Measurements from ENCODE around the gene KRTAP10-4.
"Not testable (repeated sequence)": the region's sequence is repeated elsewhere in the genome, so short reads cannot be mapped to it uniquely, and the experiment has no call there.

Gene KRTAP10-4

DNA sequence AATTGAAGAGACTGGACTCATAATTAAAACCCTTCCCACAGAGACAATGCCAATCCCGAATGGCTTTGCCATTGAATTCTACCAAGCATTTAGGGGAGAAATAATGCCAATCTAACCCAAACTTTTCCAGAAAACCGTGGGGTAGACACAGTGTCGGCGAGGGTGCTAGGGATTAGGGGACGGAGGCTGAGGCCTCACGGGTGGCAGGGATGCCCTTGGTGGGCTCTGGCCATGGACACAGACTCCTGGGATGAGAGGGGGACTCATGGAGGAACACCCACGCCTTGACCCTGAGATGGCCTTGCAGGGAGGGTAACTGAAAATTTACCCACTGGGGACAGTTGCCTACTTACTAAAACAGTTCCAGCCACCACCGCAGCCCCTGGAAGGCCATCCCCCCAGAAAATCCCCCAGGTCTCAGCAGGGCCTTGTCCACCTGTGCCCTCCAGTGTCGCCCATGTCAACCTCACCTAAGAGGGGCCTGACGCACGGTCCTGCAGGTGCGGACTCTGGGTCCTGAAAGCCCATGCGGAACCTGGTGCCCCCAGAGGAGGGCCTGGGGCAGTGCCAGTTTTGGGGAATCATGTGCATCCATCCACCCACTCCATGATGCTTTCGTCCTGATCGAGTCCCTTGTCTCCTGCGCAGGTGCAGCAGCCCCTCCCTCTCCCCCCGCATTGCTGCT is 5.0 kb downstream of the KRTAP10-4 start:
- Histone ChIP-seq H3K36me3 (ENCODE audit: insufficient read depth, low read length) (no peaks in the 10 kb centered on the region), H3K27me3 (ENCODE audit: control insufficient read depth, insufficient read depth, low read length) (peaks cover 11% of the 10 kb centered on the region), H3K4me2 (ENCODE audit: low read length) (no peak overlapping the region), H3K4me1 (ENCODE audit: control insufficient read depth, insufficient read depth, low read length) (no peaks in the 10 kb centered on the region), H3K4me3 (ENCODE audit: low read length) (no peak overlapping the region), H3K9ac (ENCODE audit: low read depth, low read length) (no peak overlapping the region), H3K9me3 (replicated peaks; ENCODE audit: low read length) (peaks cover 4% of the 10 kb centered on the region)

DNA sequence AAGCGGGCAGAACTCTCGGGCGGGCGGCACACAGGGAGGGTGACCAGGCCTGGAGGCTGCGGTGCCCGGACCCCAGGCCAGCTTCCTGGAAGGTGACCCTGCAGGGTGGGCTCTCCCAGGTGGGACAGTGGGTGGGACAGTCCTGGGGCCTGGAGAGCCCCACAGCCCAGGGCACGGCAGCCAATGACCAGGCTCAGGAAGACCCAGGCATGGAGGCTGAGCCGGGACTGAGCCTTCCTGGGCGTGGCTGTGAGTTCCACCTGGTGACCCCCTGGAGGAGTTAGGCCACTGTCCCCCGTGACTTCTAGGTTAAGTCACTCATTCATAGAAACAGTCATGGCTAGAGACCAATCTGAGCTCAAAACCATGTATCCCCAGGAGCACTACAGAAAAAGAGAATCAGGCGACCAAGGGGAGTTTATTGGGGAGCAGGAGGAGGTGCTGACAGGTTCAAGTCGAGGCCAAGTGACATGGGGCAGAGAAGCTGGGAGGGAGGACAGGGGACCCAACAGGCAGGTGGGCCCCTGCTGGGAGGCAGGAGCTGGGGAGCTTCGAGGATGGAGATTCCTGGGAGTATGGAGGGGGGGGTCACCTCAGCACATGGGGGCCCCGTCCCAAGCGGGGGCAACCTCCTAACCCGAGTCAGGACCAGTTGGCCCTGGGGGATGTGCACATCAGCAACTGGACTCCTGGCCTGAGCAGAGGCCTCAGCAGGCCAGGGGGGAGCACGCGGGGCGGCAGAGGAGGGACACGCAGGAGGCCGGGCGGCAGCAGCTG is 5.7 kb downstream of the KRTAP10-4 start:
- Histone ChIP-seq H3K9ac (ENCODE audit: low read depth, low read length) (no peak overlapping the region), H3K4me1 (ENCODE audit: control insufficient read depth, insufficient read depth, low read length) (no peaks in the 10 kb centered on the region), H3K4me3 (ENCODE audit: low read length) (no peak overlapping the region), H3K36me3 (ENCODE audit: insufficient read depth, low read length) (no peaks in the 10 kb centered on the region), H3K4me2 (ENCODE audit: low read length) (no peak overlapping the region), H3K9me3 (replicated peaks; ENCODE audit: low read length) (peaks cover 4% of the 10 kb centered on the region), H3K27me3 (ENCODE audit: control insufficient read depth, insufficient read depth, low read length) (peaks cover 14% of the 10 kb centered on the region)

DNA sequence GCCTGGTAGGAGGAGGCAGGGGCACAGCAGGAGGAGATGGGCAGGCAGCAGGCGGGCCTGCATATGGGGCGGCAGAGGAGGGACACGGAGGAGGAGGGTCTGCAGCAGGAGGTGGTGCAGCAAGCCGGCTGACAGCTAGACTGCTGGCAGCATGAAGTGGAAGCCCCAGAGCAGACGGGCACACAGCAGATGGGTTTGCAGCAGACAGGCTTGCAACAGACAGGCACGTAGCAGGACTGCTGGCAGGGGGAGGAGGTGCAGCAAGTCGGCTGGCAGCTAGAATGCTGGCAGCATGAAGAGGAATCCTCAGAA is 6.3 kb downstream of the KRTAP10-4 start:
- Histone ChIP-seq H3K4me1 (ENCODE audit: control insufficient read depth, insufficient read depth, low read length) (no peaks in the 10 kb centered on the region), H3K4me3 (ENCODE audit: low read length) (no peak overlapping the region), H3K27me3 (ENCODE audit: control insufficient read depth, insufficient read depth, low read length) (peaks cover 17% of the 10 kb centered on the region), H3K9me3 (replicated peaks; ENCODE audit: low read length) (peaks cover 4% of the 10 kb centered on the region), H3K9ac (ENCODE audit: low read depth, low read length) (no peak overlapping the region), H3K36me3 (ENCODE audit: insufficient read depth, low read length) (no peaks in the 10 kb centered on the region), H3K4me2 (ENCODE audit: low read length) (no peak overlapping the region)

DNA sequence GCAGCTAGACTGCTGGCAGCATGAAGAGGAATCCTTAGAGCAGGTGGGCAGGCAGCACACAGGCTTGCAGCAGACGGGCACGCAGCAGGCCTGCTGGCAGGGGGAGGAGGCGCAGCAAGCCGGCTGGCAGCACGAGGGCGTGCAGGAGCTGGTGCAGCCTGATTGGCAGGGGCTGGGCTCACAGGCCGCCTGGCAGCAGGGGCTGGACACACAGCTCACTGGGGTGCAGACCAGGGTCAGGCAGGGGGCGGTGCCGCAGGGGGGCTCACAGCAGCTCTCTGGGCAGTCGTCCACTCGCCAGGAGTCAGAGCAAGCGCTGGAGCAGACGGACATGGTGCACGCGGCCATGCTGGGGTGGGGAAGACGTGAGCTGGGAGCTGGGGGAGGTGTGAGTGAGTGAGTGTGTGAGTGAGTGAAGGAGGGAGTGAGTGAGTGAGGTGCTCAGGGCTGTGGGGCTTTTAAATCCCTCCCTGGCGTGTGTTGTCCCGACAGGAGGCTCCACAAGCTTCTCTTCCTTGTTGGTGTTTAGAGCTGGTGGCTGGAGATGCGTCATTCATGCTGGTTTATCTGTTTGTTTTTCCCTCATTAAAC is 6.8 kb downstream of the KRTAP10-4 start, which contains the start of gene KRTAP10-5:
Gene KRTAP10-5, minus strand, starts transcription at position 374 of the 591 bp plus-strand sequence. Its CDS starts 26 bp downstream, at position 348.
- H3K4me3 ChIP-seq (ENCODE audit: low read length); H3K9ac ChIP-seq (ENCODE audit: low read depth, low read length); H3K4me2 ChIP-seq (ENCODE audit: low read length); H3K36me3 ChIP-seq (ENCODE audit: insufficient read depth, low read length); H3K9me3 ChIP-seq (replicated peaks; ENCODE audit: low read length); H3K4me1 ChIP-seq (ENCODE audit: control insufficient read depth, insufficient read depth, low read length): not testable (repeated sequence)
- peaks cover 16% of the 10 kb centered on the region for H3K27me3 ChIP-seq (ENCODE audit: control insufficient read depth, insufficient read depth, low read length)

DNA sequence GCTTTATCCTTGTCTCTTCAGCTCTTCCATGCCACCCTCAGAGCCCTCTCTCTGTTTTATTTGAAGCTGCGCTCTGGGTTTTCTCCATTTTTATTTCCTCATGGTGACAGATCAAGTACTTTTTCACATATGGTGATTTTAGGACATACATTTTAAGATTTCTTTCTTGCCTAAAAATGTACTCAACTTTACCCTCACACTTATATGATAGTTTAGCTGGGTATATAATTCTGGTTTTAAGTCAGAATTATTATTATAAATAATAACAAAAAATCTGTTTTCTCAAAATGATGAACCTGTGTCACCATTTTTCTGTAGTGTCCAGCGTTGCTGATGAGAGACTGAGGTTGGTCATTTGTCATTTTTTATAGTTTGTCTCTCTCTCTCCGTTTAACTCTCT is 7.6 kb downstream of the KRTAP10-4 start:
- no peak overlapping the region for H3K9ac ChIP-seq (ENCODE audit: low read depth, low read length)
- H3K9me3 ChIP-seq (replicated peaks; ENCODE audit: low read length), result peaks cover 4% of the 10 kb centered on the region
- H3K4me2 ChIP-seq (ENCODE audit: low read length), result no peak overlapping the region
- H3K4me3 ChIP-seq (ENCODE audit: low read length), result no peak overlapping the region
- H3K36me3 ChIP-seq (ENCODE audit: insufficient read depth, low read length), result no peaks in the 10 kb centered on the region
- H3K27me3 ChIP-seq (ENCODE audit: control insufficient read depth, insufficient read depth, low read length), result peaks cover 24% of the 10 kb centered on the region
- H3K4me1 ChIP-seq (ENCODE audit: control insufficient read depth, insufficient read depth, low read length), result no peaks in the 10 kb centered on the region

DNA sequence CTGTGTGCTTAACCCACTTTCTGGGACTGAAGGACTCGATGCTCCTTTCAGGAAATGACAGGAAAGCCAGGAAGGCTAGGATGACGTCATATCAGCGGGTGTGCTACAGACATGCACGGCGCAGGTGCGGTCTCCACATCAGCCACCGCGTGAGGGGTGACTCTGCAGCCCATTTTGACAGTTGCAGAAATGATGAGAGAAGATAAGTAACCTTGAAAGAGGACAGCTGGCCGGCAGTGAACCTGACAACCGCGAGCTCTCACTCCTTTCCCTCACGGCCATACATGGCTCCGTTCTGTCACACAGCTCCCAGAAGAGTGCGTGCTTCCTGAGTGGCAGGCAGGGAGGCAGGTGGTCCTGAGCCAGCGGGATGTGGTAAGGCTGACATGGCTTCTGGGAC is 8.5 kb downstream of the KRTAP10-4 start:
- H3K27me3 ChIP-seq (ENCODE audit: control insufficient read depth, insufficient read depth, low read length), result peaks cover 24% of the 10 kb centered on the region
- no peak overlapping the region for H3K4me2 ChIP-seq (ENCODE audit: low read length)
- no peaks in the 10 kb centered on the region for H3K36me3 ChIP-seq (ENCODE audit: insufficient read depth, low read length)
- no peaks in the 10 kb centered on the region for H3K4me1 ChIP-seq (ENCODE audit: control insufficient read depth, insufficient read depth, low read length)
- peaks cover 4% of the 10 kb centered on the region for H3K9me3 ChIP-seq (replicated peaks; ENCODE audit: low read length)
- H3K4me3 ChIP-seq (ENCODE audit: low read length), result no peak overlapping the region
- no peak overlapping the region for H3K9ac ChIP-seq (ENCODE audit: low read depth, low read length)

DNA sequence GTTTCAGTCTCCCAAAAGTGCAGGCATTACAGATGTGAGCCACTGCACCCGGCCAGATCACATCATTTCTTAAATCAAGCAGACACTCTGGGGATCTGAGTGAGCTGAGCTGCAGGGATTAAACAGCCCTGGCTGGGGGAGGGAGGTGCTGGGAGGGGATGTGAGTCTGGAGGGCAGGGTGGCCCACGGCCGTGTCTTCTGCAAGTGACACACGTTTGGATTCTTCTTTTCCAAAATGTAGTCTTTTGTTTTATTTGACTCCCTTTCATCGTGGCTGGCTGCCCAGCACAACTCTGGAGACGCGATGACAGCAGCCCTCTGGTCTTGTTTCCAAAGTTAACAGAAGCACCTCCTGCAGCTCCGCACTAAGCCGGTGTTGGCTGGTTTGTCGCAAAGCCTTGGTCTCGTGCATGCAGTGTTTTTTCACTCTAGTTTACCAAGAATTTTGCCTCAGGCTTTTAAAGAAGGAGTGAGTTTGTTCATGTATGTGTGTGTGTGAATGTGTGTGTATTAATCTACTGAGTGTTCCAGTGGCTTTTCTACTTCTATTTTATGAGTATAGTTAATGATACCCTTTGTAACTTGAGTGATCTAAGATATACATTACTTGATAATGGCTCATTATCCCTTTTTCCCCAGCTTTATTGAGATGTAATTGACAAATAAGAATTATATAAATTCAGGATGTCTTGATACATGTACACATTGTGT is 9.7 kb downstream of the KRTAP10-4 start:
- Histone ChIP-seq H3K4me1 (ENCODE audit: control insufficient read depth, insufficient read depth, low read length) (no peaks in the 10 kb centered on the region), H3K4me2 (ENCODE audit: low read length) (no peak overlapping the region), H3K4me3 (ENCODE audit: low read length) (no peak overlapping the region), H3K9ac (ENCODE audit: low read depth, low read length) (no peak overlapping the region), H3K9me3 (replicated peaks; ENCODE audit: low read length) (peaks cover 4% of the 10 kb centered on the region), H3K36me3 (ENCODE audit: insufficient read depth, low read length) (no peaks in the 10 kb centered on the region), H3K27me3 (ENCODE audit: control insufficient read depth, insufficient read depth, low read length) (peaks cover 24% of the 10 kb centered on the region)

DNA sequence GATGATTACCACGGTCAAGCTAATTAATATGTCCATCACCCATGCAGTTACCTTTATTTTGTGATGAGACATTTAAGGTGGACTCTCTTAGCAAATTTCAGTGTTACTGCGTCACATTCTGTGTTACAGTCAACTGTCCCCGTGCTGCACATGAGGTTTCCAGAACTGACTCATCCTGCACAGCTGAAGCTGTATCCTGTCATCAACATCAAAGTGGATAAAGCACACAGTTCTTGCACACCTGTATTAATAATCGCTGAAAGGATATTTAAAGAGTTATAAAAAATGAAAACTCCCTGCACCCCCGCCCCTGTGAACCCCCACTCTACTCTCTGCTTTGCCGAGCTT is 10.2 kb downstream of the KRTAP10-4 start:
- Histone ChIP-seq H3K4me1 (ENCODE audit: control insufficient read depth, insufficient read depth, low read length) (no peaks in the 10 kb centered on the region), H3K36me3 (ENCODE audit: insufficient read depth, low read length) (no peaks in the 10 kb centered on the region), H3K27me3 (ENCODE audit: control insufficient read depth, insufficient read depth, low read length) (peaks cover 24% of the 10 kb centered on the region), H3K9ac (ENCODE audit: low read depth, low read length) (no peak overlapping the region), H3K4me2 (ENCODE audit: low read length) (no peak overlapping the region), H3K4me3 (ENCODE audit: low read length) (no peak overlapping the region), H3K9me3 (replicated peaks; ENCODE audit: low read length) (peaks cover 4% of the 10 kb centered on the region)

DNA sequence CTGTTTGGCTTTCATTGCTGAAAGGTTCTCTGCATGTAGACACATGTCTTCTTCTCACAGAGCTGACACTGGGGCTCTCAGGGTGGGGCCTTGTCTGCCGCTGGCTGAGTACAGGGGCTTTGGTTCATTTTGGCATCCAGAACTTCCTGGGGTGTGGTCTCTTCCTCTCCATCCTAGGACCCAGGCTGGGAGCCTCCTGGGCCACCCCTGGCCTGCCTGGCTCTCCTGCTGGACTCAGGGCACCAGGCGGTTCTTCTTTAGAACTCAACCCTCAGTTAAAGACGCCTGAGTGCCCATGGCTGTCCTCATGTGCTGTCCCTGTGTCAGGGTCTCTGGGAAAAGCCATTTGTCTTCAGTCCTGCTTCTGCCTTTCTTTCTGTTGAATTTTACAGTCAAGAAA is 12.4 kb downstream of the KRTAP10-4 start:
- no peaks in the 10 kb centered on the region for H3K4me1 ChIP-seq (ENCODE audit: control insufficient read depth, insufficient read depth, low read length)
- H3K4me3 ChIP-seq (ENCODE audit: low read length), result no peak overlapping the region
- H3K9ac ChIP-seq (ENCODE audit: low read depth, low read length), result no peak overlapping the region
- H3K36me3 ChIP-seq (ENCODE audit: insufficient read depth, low read length), result no peaks in the 10 kb centered on the region
- peaks cover 4% of the 10 kb centered on the region for H3K9me3 ChIP-seq (replicated peaks; ENCODE audit: low read length)
- H3K27me3 ChIP-seq (ENCODE audit: control insufficient read depth, insufficient read depth, low read length), result peaks cover 32% of the 10 kb centered on the region
- H3K4me2 ChIP-seq (ENCODE audit: low read length), result no peak overlapping the region

DNA sequence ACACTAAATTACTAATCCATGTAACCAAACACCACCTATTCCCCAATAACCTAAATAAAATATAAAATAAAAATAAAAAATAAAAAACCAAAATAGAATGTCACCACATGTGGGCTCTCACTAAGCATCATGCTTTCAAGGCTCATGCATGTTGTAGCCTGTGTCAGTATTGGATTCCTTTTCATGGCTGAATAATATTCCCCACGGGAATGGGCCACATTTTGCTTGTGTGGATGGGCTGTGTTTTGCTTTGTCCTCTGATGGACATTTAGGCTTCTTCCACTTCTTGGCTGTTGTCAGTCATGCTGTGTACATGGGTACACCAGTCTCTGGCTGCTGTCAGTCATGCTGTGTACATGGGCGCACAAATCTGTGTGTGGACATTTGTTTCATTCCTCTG is 15.6 kb downstream of the KRTAP10-4 start:
- peaks cover 55% of the 10 kb centered on the region for H3K27me3 ChIP-seq (ENCODE audit: control insufficient read depth, insufficient read depth, low read length)

DNA sequence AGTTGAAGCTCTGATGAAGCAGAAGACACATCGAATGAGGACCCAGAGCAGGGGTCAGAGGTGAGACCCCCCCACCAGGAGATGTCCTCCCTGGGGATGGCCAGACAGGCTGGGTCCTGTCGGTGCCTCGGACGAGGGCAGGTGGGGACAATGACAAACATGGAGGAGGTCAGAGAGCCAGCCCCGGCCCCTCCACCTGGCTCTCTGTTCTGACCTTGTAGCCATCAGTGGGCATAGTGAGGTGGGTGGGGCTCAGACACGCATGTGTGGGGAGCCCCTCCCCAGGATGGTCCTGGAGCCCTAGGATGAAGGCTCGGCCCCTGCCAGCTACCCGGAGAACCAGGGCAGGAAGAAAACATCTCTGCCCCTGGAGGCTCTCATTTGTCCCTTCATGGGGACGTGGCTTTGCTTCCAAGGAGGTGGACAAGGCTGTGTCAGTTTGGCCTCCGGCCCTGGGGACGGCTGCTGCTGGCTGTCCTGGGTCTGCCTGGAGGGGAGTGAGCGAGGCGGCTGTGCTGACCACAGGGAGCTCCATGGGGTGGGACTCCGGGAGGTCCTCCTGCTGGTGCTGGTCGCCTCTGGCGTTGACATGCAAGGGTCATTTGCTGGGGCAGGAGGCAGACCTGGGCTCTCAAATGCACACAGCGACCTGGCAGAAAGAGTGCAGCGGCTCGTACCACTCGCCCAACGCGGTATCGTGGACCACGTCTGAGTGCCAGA is 16.2 kb downstream of the KRTAP10-4 start:
- no peak overlapping the region for H3K4me3 ChIP-seq (ENCODE audit: low read length)
- H3K27me3 ChIP-seq (ENCODE audit: control insufficient read depth, insufficient read depth, low read length), result peaks cover 54% of the 10 kb centered on the region
- H3K4me1 ChIP-seq (ENCODE audit: control insufficient read depth, insufficient read depth, low read length), result peaks cover 5% of the 10 kb centered on the region
- no peak overlapping the region for H3K4me2 ChIP-seq (ENCODE audit: low read length)
- H3K36me3 ChIP-seq (ENCODE audit: insufficient read depth, low read length), result no peaks in the 10 kb centered on the region
- H3K9ac ChIP-seq (ENCODE audit: low read depth, low read length), result no peak overlapping the region
- H3K9me3 ChIP-seq (replicated peaks; ENCODE audit: low read length), result no peaks in the 10 kb centered on the region

More for the DNA sequence above, 15.6 kb downstream of the KRTAP10-4 start:
- Histone ChIP-seq H3K4me2 (ENCODE audit: low read length) (no peak overlapping the region), H3K9me3 (replicated peaks; ENCODE audit: low read length) (no peaks in the 10 kb centered on the region), H3K4me1 (ENCODE audit: control insufficient read depth, insufficient read depth, low read length) (peaks cover 5% of the 10 kb centered on the region), H3K4me3 (ENCODE audit: low read length) (no peak overlapping the region), H3K9ac (ENCODE audit: low read depth, low read length) (no peak overlapping the region), H3K36me3 (ENCODE audit: insufficient read depth, low read length) (no peaks in the 10 kb centered on the region)

All from skeletal muscle satellite cell (primary cell).